HepG2 (cell line): Measurements from ENCODE around the gene RAP2A. TPM values are rescaled to one million over a fixed set of nuclear protein-coding genes. Genes with fewer than 3 reads are reported as not detected.

Experiments used
- ATAC-seq: fragments of 200-7000 bp; cut with Tn5 transposase; 3 replicates; pipeline ENCODE4 v1.9.1; 2020; ENCODE audit warnings: mild to moderate bottlenecking, moderate library complexity
- BruUV-seq: library from RNA; stranded (reverse); fragments of 400-500 nt; replicated peaks from 2 replicates; lab custom pipeline; 2021; lab: Mats Ljungman, UMichigan
- CTCF ChIA-PET: fragments of 300-600 bp; formaldehyde crosslinking; extraction: SDS; loops from one replicate; lab custom pipeline; 2021; ENCODE audit warnings: low total read pairs, inconsistent platforms, low intra/inter-chr PET ratio; lab: Yijun Ruan, JAX
- POLR2A ChIA-PET: fragments of 350-600 bp; sonication (Branson Sonifier 250); formaldehyde crosslinking; loops from one replicate; lab custom pipeline; 2020; ENCODE audit warnings: antibody characterized with exemption, inconsistent platforms; lab: Yijun Ruan, JAX
- DNase-seq: peaks from one replicate; pipeline ENCODE4 v3.0.0-alpha.2; 2015; ENCODE audit warnings: low spot score
- FAIRE-seq: peaks from 3 replicates; lab custom pipeline; 2011; peaks lifted over from hg19 to GRCh38; lab: Jason Lieb, UNC
- H2AFZ ChIP-seq: one replicate; pipeline ENCODE4 v1.6.1; 2011; ENCODE audit warnings: low read length, inconsistent platforms
- H3K27ac ChIP-seq: fragments of 300-600 bp; 3 replicates; pipeline ENCODE4 v1.8.0; 2011; ENCODE audit warnings: mixed run types, mild to moderate bottlenecking, mixed read lengths, low read length, inconsistent platforms; ENCODE audit not compliant: insufficient read depth; ENCODE audit errors: extremely low read length
- H3K27me3 ChIP-seq, 2 experiments: fragments of 200-600 bp in 1 of 2; 2 replicates in 1 of 2; 3 replicates in 1 of 2; pipeline versions ENCODE4 v1.6.0 to v1.8.0; 2011; ENCODE audit warnings: low read length in 2 of 2, mild to moderate bottlenecking in 2 of 2, moderate library complexity in 2 of 2, inconsistent platforms in 1 of 2; ENCODE audit not compliant: insufficient read depth in 2 of 2, control insufficient read depth in 1 of 2
- H3K36me3 ChIP-seq, 2 experiments: fragments of 200-600 bp in 1 of 2; replicated peaks in 1 of 2; 2 replicates in 1 of 2; 3 replicates in 1 of 2; pipeline versions ENCODE4 v1.5.1 to v1.8.0; 2011; ENCODE audit warnings: low read length in 2 of 2, inconsistent platforms in 1 of 2; ENCODE audit not compliant: insufficient read depth in 2 of 2, control insufficient read depth in 1 of 2
- H3K4me1 ChIP-seq: 2 replicates; pipeline ENCODE4 v1.5.1; 2012; ENCODE audit warnings: low read length, inconsistent platforms; ENCODE audit not compliant: insufficient read depth
- H3K4me2 ChIP-seq: 2 replicates; pipeline ENCODE4 v1.6.0; 2011; ENCODE audit warnings: low read depth, low read length, inconsistent platforms
- H3K4me3 ChIP-seq, 3 experiments: fragments of 200-600 bp in 1 of 3; sonication (generic), shearing (Covaris generic) in 1 of 3; replicated peaks in 1 of 3; 2 replicates each; pipeline ENCODE4 v1.5.1; 2011 to 2016; ENCODE audit warnings: low read length in 3 of 3, inconsistent platforms in 2 of 3, low read depth in 2 of 3, mild to moderate bottlenecking in 2 of 3, control low read depth in 1 of 3, mixed read lengths in 1 of 3; ENCODE audit not compliant: insufficient read depth in 1 of 3
- H3K79me2 ChIP-seq: one replicate; pipeline ENCODE4 v1.6.1; 2011; ENCODE audit warnings: low read length, inconsistent platforms; ENCODE audit not compliant: insufficient read depth
- H3K9ac ChIP-seq: 2 replicates; pipeline ENCODE4 v1.6.0; 2011; ENCODE audit warnings: mild to moderate bottlenecking, low read depth, low read length, inconsistent platforms; ENCODE audit not compliant: insufficient read depth
- H3K9me3 ChIP-seq: 2 replicates; pipeline ENCODE4 v1.5.1; 2012; ENCODE audit warnings: mild to moderate bottlenecking, low read length
- H4K20me1 ChIP-seq: 2 replicates; pipeline ENCODE4 v1.6.0; 2011; ENCODE audit warnings: inconsistent platforms, mild to moderate bottlenecking, low read length, moderate library complexity; ENCODE audit not compliant: insufficient read depth
- CENPX ChIP-seq: sonication (generic); formaldehyde crosslinking; IDR thresholded peaks from 2 replicates; pipeline ENCODE4 v1.9.0; 2021; ENCODE audit warnings: mild to moderate bottlenecking, missing genetic modification reagents, moderate library complexity
- CHCHD3 ChIP-seq: sonication (generic); formaldehyde crosslinking; IDR thresholded peaks from 2 replicates; pipeline ENCODE4 v1.8.0; 2022; ENCODE audit warnings: mild to moderate bottlenecking, missing genetic modification reagents, moderate library complexity
- GABPA ChIP-seq, 2 experiments: IDR thresholded peaks; 2 replicates each; pipeline ENCODE4 v1.6.1; 2011 to 2016; ENCODE audit warnings: low read depth in 2 of 2, low read length in 1 of 2, missing biosample characterization in 1 of 2, missing genetic modification characterization in 1 of 2
- KLF16 ChIP-seq, 2 experiments: sonication (generic) in 1 of 2; formaldehyde crosslinking in 1 of 2; IDR thresholded peaks; 2 replicates each; pipeline versions ENCODE4 v1.6.1 to v1.8.0; 2016 to 2023; ENCODE audit warnings: missing genetic modification reagents in 2 of 2, missing compliant biosample characterization in 1 of 2
- NCOR1 ChIP-seq: fragments of 200-600 bp; sonication (generic); IDR thresholded peaks from 2 replicates; pipeline ENCODE4 v1.7.0; 2017; ENCODE audit warnings: antibody characterized with exemption, low read length, borderline replicate concordance
- RFX5 ChIP-seq: IDR thresholded peaks from 2 replicates; pipeline ENCODE4 v1.6.1; 2011; ENCODE audit warnings: low read depth, low read length, improper control_type of control experiment
- RFXAP ChIP-seq: sonication (generic); formaldehyde crosslinking; IDR thresholded peaks from 2 replicates; pipeline ENCODE4 v1.4.0; 2020; ENCODE audit warnings: missing genetic modification reagents, borderline replicate concordance
- ZKSCAN8 ChIP-seq: IDR thresholded peaks from 2 replicates; pipeline ENCODE4 v1.6.1; 2016; ENCODE audit warnings: borderline replicate concordance, missing genetic modification reagents, missing compliant biosample characterization
- ZNF44 ChIP-seq: sonication (generic); formaldehyde crosslinking; IDR thresholded peaks from 2 replicates; pipeline ENCODE4 v1.5.1; 2020; ENCODE audit warnings: mild to moderate bottlenecking, missing genetic modification reagents
- ZNF546 ChIP-seq: sonication (generic); formaldehyde crosslinking; conservative IDR thresholded peaks from 2 replicates; pipeline ENCODE4 v1.8.1; 2023; ENCODE audit warnings: mild to moderate bottlenecking, missing genetic modification reagents
- ZNF7 ChIP-seq: IDR thresholded peaks from 2 replicates; pipeline ENCODE4 v1.6.1; 2016; ENCODE audit warnings: missing biosample characterization, missing genetic modification reagents
- ZNF749 ChIP-seq: sonication (generic); formaldehyde crosslinking; IDR thresholded peaks from 2 replicates; pipeline ENCODE4 v1.8.0; 2022; ENCODE audit warnings: mild to moderate bottlenecking, missing genetic modification reagents, moderate library complexity, borderline replicate concordance
- ZSCAN29 ChIP-seq: sonication (generic); formaldehyde crosslinking; conservative IDR thresholded peaks from 2 replicates; pipeline ENCODE4 v1.4.0; 2020; ENCODE audit warnings: mild to moderate bottlenecking, missing genetic modification reagents
- WGBS: methylation state at CpG from one replicate; pipeline ENCODE4 v1.1.6; 2017; ENCODE audit warnings: low lambda C conversion rate; 5-methylcytosine and 5-hydroxymethylcytosine counted together
- in situ Hi-C: cut with HindIII; loops from 2 replicates; pipeline ENCODE4 v1.10.0; 2017; ENCODE audit warnings: low pct_unique_long_range_greater_than_20kb; ENCODE audit not compliant: extremely low pct_ligation_motif_present
- intact Hi-C: fragments of 100-400 bp; cut with micrococcal nuclease; formaldehyde crosslinking; loops from one replicate; pipeline ENCODE4 v1.10.0; 2022; ENCODE audit not compliant: unreplicated experiment
- polyA plus RNA-seq, 8 experiments: library from polyadenylated mRNA; depleted of rRNA in 3 of 8; stranded (reverse) in 7 of 8; unstranded in 1 of 8; fragments of >200 nt; fragmentation: Illumina TruSeq in 4 of 8; extraction: Trizol in 4 of 8; gene quantifications; 2 replicates each; pipeline versions ENCODE4 v1.2.1 to v1.2.3, GENCODE V29; 2011 to 2016; ENCODE audit warnings: low read depth in 4 of 8, missing spikeins in 1 of 8, mixed read lengths in 1 of 8; ENCODE audit not compliant: insufficient read depth in 1 of 8
- total RNA-seq, 5 experiments: library from RNA; depleted of rRNA; stranded (reverse); fragments of >200 nt; fragmentation: Illumina TruSeq; extraction: Trizol; gene quantifications; 2 replicates each; pipeline ENCODE4 v1.2.3, GENCODE V29; 2016; ENCODE audit warnings: low read depth in 1 of 5
- TF ChIP-seq, protein P1 (sequence below): sonication (generic); formaldehyde crosslinking; IDR thresholded peaks from 2 replicates; pipeline ENCODE4 v1.4.0; 2020; ENCODE audit warnings: mild to moderate bottlenecking, missing genetic modification reagents
- TF ChIP-seq, protein P2 (sequence below): sonication (generic); formaldehyde crosslinking; conservative IDR thresholded peaks from 2 replicates; pipeline ENCODE4 v1.8.0; 2022; ENCODE audit warnings: mild to moderate bottlenecking, moderate library complexity, missing genetic modification reagents

Gene RAP2A
- total and polyA plus RNA-seq, 2 of the 13 experiments (the other 11 are each of a cell fraction or from before 2014, with no cell fraction given), result 9.9 to 23.1 TPM

DNA sequence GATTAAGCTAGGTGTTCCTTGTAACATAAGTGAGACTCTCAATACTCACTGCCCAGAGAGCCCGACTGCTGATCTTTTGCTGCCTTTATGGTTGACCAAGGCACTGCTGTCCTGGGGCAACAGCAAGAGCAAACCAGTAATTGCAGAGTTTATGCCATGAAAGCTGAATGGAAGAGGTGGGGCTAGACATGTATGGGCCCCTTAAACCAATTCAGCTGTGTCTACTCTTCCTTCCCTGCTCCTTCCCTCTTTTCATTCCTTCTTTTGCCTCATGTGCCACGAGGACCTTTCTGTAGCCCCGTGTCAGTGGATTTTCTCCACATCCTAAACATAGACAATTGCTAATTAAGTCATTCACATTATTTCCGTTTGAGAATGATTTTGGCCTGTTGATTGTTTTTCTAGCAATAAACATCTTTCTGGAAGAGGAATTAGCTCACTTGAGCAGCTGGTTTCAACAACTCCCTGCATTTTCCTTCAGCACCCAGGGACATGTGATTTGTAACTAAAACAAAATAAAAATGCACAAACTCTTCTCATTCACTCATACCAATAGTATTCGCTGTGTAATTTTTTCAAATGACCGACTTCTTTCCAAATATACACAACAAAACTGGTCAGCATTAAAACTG lies 40.5 kb downstream of the RAP2A start:
- ChIA-PET POLR2A (no interaction called here), CTCF (no interaction called here)
- no peak overlapping the region for H3K4me3 ChIP-seq
- intact Hi-C loops, result no loop called here
- no peaks in the 10 kb centered on the region for H3K79me2 ChIP-seq
- H3K4me1 ChIP-seq, result no peaks in the 10 kb centered on the region
- 24% methylated on average over 6 of the region's 6 CpGs for WGBS
- DNase-seq (no peak), FAIRE-seq (no peak), ATAC-seq (no peak)
- BruUV-seq, result no TSS peak
- H3K4me2 ChIP-seq, result no peak overlapping the region
- in situ Hi-C loops, result no loop called here
- no peak overlapping the region for H2AFZ ChIP-seq
- H3K27ac ChIP-seq, result no peak overlapping the region
- no peaks in the 10 kb centered on the region for H3K27me3 ChIP-seq
- H3K9ac ChIP-seq, result no peak overlapping the region
- H3K36me3 ChIP-seq, result no peaks in the 10 kb centered on the region
- H3K9me3 ChIP-seq, result no peaks in the 10 kb centered on the region
- H4K20me1 ChIP-seq, result no peaks in the 10 kb centered on the region
- TF ChIP-seq ZSCAN29 (CRISPR knock-in tag) (no peak), ZNF546 (CRISPR knock-in tag) (no peak), ZKSCAN8 (no peak), CHCHD3 (CRISPR knock-in tag) (no peak), GABPA (IDR thresholded peaks at IDR 0.05; ENCODE audit: low read depth, low read length) (no peak), GABPA (CRISPR knock-in tag; IDR thresholded peaks at IDR 0.05; ENCODE audit: low read depth) (no peak), ZNF749 (CRISPR knock-in tag) (no peak), CENPX (CRISPR knock-in tag) (no peak), ZNF44 (CRISPR knock-in tag) (no peak), RFXAP (CRISPR knock-in tag) (no peak), KLF16 (CRISPR knock-in tag; IDR thresholded peaks at IDR 0.05) (no peak), ZNF7 (CRISPR knock-in tag) (no peak), NCOR1 (no peak), RFX5 (no peak)
- TF ChIP-seq, protein P1, sequence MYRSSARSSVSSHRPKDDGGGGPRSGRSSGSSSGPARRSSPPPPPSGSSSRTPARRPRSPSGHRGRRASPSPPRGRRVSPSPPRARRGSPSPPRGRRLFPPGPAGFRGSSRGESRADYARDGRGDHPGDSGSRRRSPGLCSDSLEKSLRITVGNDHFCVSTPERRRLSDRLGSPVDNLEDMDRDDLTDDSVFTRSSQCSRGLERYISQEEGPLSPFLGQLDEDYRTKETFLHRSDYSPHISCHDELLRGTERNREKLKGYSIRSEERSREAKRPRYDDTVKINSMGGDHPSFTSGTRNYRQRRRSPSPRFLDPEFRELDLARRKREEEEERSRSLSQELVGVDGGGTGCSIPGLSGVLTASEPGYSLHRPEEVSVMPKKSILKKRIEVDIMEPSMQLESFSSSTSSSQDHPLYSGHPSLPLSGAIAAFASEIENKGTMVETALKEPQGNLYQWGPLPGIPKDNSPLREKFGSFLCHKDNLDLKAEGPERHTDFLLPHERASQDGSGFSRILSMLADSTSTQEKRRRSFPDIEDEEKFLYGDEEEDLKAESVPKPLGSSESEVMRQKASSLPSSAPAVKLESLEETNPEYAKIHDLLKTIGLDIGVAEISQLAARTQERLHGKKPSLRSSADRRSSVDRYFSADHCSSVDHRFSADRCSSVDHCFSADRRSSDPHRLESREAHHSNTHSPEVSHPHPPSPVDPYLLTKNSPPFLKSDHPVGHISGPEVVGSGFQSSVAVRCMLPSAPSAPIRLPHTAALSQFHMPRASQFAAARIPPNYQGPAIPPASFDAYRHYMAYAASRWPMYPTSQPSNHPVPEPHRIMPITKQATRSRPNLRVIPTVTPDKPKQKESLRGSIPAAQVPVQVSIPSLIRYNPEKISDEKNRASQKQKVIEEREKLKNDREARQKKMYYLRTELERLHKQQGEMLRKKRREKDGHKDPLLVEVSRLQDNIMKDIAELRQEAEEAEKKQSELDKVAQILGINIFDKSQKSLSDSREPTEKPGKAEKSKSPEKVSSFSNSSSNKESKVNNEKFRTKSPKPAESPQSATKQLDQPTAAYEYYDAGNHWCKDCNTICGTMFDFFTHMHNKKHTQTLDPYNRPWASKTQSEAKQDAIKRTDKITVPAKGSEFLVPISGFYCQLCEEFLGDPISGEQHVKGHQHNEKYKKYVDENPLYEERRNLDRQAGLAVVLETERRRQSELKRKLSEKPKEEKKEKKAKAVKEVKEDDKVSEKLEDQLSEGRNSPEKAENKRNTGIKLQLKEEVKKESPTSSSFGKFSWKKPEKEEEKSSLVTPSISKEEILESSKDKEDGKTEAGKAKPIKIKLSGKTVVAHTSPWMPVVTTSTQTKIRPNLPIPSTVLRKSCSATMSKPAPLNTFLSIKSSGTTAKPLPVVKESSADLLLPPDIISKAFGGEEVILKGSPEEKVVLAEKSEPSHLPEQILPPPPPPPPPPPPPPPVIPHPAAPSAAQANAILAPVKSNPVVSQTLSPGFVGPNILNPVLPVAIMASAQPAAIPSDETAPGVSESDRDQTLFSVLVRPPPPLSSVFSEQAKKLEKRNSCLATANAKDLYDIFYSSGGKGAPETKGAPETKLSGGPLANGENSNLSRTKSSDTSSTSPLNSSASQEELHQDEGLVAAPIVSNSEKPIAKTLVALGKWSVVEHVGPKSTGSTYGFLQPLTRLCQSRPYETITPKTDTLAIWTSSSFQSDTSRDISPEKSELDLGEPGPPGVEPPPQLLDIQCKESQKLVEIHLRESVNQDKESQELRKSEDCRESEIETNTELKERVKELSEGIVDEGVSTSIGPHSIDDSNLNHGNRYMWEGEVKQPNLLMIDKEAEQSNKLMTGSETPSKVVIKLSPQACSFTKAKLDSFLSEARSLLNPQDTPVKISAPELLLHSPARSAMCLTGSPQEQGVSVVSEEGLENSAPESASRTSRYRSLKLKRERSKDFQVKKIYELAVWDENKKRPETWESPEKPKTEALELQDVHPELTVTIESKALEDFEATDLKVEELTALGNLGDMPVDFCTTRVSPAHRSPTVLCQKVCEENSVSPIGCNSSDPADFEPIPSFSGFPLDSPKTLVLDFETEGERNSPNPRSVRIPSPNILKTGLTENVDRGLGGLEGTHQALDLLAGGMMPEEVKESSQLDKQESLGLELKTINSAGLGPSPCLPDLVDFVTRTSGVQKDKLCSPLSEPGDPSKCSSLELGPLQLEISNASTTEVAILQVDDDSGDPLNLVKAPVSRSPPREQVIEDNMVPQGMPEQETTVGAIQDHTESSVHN (CRISPR knock-in tag), result no peak
- TF ChIP-seq, protein P2, sequence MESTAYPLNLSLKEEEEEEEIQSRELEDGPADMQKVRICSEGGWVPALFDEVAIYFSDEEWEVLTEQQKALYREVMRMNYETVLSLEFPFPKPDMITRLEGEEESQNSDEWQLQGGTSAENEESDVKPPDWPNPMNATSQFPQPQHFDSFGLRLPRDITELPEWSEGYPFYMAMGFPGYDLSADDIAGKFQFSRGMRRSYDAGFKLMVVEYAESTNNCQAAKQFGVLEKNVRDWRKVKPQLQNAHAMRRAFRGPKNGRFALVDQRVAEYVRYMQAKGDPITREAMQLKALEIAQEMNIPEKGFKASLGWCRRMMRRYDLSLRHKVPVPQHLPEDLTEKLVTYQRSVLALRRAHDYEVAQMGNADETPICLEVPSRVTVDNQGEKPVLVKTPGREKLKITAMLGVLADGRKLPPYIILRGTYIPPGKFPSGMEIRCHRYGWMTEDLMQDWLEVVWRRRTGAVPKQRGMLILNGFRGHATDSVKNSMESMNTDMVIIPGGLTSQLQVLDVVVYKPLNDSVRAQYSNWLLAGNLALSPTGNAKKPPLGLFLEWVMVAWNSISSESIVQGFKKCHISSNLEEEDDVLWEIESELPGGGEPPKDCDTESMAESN (CRISPR knock-in tag), result no peak
